ENCODE results near the gene VSTM2L.
"Not testable (repeated sequence)": the region's sequence is repeated elsewhere in the genome, so short reads cannot be mapped to it uniquely, and the experiment has no call there.

Gene VSTM2L, protein sequence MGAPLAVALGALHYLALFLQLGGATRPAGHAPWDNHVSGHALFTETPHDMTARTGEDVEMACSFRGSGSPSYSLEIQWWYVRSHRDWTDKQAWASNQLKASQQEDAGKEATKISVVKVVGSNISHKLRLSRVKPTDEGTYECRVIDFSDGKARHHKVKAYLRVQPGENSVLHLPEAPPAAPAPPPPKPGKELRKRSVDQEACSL

DNA sequence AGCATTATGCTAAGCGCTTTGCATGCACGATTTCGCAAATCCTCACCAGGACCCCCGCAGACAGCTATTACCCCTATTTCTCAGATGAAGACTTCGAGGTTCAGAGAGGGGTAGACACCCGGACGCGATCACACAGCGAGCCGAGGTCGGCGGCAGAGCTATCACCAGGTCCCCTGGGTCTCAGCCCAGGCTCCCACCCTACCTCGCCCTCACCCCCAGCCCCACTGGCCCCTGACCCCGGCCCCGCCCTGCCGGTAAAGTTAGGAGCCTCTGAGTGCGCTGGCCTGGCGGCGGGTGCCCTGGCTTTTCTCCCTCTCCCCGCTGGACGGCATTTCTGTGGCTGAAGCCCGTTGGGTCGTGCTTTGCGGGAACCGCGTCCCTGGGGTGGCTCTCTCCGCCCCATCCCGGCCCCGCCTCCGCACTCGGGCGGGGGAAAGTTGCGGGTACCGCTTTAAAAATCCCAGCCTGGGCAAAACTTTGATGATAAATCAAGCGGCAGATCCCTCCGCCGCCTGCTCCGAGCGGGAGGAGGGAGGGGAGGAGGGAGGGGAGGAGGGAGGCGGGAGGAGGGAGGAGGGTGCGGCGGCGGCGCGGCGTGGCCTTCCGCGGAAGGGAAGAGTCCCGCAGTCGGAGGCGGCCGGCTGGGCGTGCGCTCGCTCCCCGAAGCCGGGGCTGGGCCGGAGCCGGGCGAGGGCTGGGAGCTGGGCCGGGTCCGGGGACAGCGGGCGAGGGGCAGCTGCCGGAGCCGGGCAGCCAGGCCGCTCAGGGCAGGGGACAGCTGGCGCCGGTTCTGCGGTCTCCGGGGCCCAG, at the start of gene VSTM2L:
VSTM2L (plus strand) TSS at position 624 of the 810 bp plus-strand sequence. CDS start 224 bp downstream, outside the sequence.
- peaks cover 50% of the 10 kb centered on the region for H3K27me3 Mint-ChIP-seq (ENCODE audit: low read depth)
- DNase-seq (ENCODE audit: low spot score): no peak
- H3K27ac Mint-ChIP-seq: no peak within 1 kb of the TSS

DNA sequence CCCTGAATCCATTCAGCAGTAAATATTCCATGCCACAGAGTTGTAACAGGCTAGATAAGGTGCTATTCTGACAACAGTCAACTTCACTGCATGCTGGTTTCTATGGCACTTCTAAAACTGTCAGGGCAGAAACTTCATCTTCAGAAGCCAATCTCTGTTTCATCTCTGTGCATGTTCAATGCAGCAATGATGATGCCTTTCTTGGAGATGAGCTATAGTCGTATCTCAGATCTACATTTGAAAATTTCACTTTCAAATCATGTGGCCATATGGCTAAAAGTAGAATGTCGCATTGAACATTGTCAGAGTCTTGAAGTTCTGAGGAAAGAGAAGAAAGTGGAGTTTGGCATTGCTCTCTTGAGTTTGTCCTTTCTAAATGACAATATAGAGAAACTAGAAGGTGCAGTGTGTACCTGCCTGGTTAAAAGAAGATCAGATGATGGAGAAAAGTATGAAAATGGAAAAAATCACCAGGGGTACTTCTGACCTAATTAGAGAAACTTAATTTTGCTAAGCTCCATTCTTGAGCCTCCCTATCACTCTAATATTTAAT, 49.0 kb upstream of the VSTM2L start:
- Mint-ChIP-seq H3K9me3 (no peaks in the 10 kb centered on the region), H3K36me3 (ENCODE audit: low read depth) (peaks cover 12% of the 10 kb centered on the region), H3K4me1 (ENCODE audit: low read depth) (peaks cover 2% of the 10 kb centered on the region), H3K27ac (peak overlapping the region; percentile 4), H3K4me3 (no peak overlapping the region), H3K27me3 (ENCODE audit: low read depth) (no peaks in the 10 kb centered on the region)
- no peak for DNase-seq (ENCODE audit: low spot score)

More for the DNA sequence above, at the start of gene VSTM2L:
- no peaks in the 10 kb centered on the region for H3K9me3 Mint-ChIP-seq
- H3K36me3 Mint-ChIP-seq (ENCODE audit: low read depth): peaks cover 1% of the 10 kb centered on the region
- H3K4me3 Mint-ChIP-seq: peak within 1 kb of the TSS; percentile 69
- peaks cover 5% of the 10 kb centered on the region for H3K4me1 Mint-ChIP-seq (ENCODE audit: low read depth)

DNA sequence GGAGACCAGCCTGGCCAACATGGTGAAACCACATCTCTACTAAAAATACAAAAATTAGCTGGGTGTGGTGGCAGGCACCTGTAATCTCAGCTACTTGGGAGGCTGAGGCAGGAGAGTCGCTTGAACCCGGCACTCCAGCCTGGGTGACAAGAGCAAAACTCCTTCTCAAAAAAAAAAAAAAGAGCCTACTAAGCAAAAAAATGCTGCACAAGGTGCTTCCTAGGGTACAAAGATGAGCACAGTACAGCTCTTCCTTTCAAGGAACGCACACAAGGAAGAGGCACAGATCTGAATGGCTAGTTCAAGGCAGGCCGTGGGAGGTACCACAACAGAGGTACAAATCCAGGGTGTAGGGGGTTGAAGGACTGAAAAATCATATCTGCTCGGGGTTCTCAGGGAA, 46.9 kb upstream of the VSTM2L start:
- H3K27me3 Mint-ChIP-seq (ENCODE audit: low read depth); DNase-seq (ENCODE audit: low spot score); H3K4me1 Mint-ChIP-seq (ENCODE audit: low read depth); H3K9me3 Mint-ChIP-seq; H3K27ac Mint-ChIP-seq; H3K4me3 Mint-ChIP-seq: not testable (repeated sequence)
- peaks cover 13% of the 10 kb centered on the region for H3K36me3 Mint-ChIP-seq (ENCODE audit: low read depth)

DNA sequence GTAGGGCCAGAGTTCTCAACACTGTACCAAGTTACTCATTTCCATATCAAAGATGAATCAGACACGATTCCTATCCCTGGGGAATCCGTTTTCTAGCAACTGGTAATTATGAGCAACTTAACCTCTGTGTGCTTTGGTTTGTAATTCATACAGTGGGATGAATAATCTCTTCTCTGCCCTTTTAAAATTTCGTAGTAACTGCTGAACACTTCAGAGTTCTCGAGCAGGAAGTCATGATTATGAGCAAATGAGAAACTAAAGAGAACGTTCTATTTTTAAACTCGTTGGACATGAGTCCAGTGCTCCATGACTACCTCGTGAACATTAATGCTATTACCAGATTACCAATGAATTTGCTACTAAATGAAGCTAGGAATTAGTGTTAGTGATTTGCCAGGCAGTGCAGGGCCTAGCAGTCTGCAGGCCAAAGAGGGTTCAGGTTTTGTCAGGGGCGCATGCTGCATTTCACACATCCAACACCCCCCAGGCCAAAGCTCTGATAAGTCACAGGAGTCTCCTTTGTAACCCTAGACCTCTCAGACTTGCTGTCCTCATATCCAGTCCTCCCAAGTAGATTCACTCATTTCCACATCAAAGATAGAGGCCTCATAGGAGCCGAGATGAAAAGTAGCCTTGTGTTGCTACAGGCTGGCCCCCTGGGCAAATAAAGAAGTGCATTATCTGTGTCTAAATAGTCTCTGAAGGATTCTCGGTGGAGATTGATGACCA, 45.8 kb upstream of the VSTM2L start:
- Mint-ChIP-seq H3K4me3 (no peak overlapping the region), H3K36me3 (ENCODE audit: low read depth) (peaks cover 13% of the 10 kb centered on the region), H3K27ac (no peak overlapping the region), H3K9me3 (no peaks in the 10 kb centered on the region), H3K27me3 (ENCODE audit: low read depth) (no peaks in the 10 kb centered on the region), H3K4me1 (ENCODE audit: low read depth) (peaks cover 2% of the 10 kb centered on the region)
- no peak for DNase-seq (ENCODE audit: low spot score)

DNA sequence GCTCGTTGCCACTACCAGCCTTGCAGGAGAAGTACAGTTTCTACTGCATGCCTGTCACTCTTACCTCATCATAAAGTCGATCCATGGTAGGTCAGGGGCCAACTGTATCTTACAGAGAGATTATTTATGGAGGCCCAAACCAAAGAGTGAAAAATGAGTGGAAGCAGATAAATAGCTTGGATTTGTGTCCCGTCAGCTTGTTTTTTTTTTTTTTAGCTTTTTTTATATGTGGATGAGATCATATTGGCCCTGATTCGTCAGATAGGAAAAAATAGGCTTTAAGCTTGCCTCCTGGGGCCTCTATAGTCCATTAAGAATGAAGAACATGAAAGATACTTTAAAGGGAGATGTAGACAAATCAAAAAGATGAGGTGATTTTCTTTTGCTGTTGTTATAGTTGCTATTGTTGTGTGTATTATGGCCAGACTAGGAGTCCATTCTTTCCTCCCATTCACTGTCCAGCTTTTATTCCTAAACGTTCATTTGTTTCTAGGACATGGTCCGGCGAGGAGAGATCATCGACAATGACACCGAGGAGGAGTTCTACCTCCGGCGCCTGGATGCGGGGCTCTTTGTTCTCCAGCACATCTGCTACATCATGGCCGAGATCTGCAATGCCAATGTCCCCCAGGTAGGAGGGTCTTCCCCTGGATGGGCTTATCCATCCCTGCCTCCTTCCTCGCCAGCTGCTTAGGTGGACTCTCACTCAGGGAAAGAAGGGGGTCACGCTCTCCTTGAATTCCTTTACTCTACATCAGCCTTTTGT, 43.3 kb upstream of the VSTM2L start:
- no peak overlapping the region for H3K4me3 Mint-ChIP-seq
- no peaks in the 10 kb centered on the region for H3K4me1 Mint-ChIP-seq (ENCODE audit: low read depth)
- H3K9me3 Mint-ChIP-seq: no peaks in the 10 kb centered on the region
- H3K27me3 Mint-ChIP-seq (ENCODE audit: low read depth): no peaks in the 10 kb centered on the region
- H3K27ac Mint-ChIP-seq: no peak overlapping the region
- DNase-seq (ENCODE audit: low spot score): no peak
- H3K36me3 Mint-ChIP-seq (ENCODE audit: low read depth): peaks cover 13% of the 10 kb centered on the region

DNA sequence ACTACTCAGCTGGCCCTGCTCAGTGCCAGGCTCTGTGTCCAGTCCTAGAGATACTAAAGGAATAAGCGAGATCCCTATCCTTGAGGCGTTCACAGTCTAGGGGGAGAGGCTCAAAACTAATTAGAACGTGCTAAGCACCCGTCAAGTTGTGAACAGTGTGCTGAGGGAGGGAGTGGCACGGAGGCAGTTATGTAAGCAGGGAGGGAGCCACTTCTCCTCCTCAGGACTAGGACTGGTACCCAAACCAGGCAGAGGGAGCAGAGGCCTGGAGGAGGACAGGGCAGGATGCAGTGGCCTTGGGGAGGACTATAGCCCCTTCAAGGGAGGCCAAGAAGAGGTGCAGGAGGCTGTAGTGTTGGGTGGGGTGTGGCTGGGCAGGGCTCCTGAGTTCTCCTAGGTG, 39.6 kb upstream of the VSTM2L start:
- H3K27ac Mint-ChIP-seq: no peak overlapping the region
- no peaks in the 10 kb centered on the region for H3K9me3 Mint-ChIP-seq
- H3K4me3 Mint-ChIP-seq: no peak overlapping the region
- no peak for DNase-seq (ENCODE audit: low spot score)
- H3K4me1 Mint-ChIP-seq (ENCODE audit: low read depth): no peaks in the 10 kb centered on the region
- peaks cover 7% of the 10 kb centered on the region for H3K36me3 Mint-ChIP-seq (ENCODE audit: low read depth)
- no peaks in the 10 kb centered on the region for H3K27me3 Mint-ChIP-seq (ENCODE audit: low read depth)

DNA sequence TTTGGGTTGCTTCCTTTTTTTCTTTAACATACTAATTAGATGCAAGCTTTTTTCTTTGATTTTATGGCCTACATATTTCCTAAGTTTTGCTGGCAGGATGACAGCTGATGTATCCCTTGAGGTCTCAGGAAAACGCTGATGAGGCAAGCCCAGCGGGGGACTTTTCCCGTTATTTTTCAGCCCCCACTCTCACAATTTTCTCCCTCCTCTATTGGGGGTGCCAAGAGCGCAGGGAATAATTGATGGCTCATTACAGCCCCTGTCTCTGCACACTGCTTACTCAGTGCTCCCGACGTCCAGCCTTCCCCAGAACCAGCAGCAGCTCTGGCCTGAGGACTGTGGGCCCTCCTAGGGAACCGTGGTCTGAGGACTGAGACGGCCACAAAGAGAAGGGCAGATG, 38.6 kb upstream of the VSTM2L start:
- Mint-ChIP-seq H3K36me3 (ENCODE audit: low read depth) (peaks cover 9% of the 10 kb centered on the region), H3K27ac (no peak overlapping the region), H3K4me1 (ENCODE audit: low read depth) (no peaks in the 10 kb centered on the region), H3K27me3 (ENCODE audit: low read depth) (no peaks in the 10 kb centered on the region), H3K9me3 (no peaks in the 10 kb centered on the region), H3K4me3 (no peak overlapping the region)
- DNase-seq (ENCODE audit: low spot score): no peak

DNA sequence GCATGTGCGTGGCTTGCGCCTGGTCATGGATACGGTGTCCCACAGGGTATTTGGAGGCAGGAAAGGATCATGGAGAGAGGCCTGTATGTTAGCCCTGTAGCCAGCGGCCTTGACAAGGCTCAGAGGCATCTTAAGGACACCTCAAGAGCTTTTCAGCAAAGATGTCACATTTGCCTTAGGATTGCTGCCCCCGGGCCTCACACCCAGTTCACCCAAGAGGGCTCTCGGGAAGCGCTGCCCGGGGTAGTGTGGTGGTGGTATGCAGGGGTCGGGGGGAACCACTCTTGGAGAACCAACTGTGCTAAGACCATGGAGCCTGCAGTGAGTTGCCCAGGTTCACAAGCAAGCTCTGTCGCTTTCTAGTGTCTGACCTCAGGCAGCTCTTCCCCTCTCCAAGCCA, 36.9 kb upstream of the VSTM2L start:
- H3K4me1 Mint-ChIP-seq (ENCODE audit: low read depth): no peaks in the 10 kb centered on the region
- no peaks in the 10 kb centered on the region for H3K9me3 Mint-ChIP-seq
- H3K27ac Mint-ChIP-seq: no peak overlapping the region
- H3K36me3 Mint-ChIP-seq (ENCODE audit: low read depth): peaks cover 4% of the 10 kb centered on the region
- no peak for DNase-seq (ENCODE audit: low spot score)
- no peak overlapping the region for H3K4me3 Mint-ChIP-seq
- H3K27me3 Mint-ChIP-seq (ENCODE audit: low read depth): no peaks in the 10 kb centered on the region

DNA sequence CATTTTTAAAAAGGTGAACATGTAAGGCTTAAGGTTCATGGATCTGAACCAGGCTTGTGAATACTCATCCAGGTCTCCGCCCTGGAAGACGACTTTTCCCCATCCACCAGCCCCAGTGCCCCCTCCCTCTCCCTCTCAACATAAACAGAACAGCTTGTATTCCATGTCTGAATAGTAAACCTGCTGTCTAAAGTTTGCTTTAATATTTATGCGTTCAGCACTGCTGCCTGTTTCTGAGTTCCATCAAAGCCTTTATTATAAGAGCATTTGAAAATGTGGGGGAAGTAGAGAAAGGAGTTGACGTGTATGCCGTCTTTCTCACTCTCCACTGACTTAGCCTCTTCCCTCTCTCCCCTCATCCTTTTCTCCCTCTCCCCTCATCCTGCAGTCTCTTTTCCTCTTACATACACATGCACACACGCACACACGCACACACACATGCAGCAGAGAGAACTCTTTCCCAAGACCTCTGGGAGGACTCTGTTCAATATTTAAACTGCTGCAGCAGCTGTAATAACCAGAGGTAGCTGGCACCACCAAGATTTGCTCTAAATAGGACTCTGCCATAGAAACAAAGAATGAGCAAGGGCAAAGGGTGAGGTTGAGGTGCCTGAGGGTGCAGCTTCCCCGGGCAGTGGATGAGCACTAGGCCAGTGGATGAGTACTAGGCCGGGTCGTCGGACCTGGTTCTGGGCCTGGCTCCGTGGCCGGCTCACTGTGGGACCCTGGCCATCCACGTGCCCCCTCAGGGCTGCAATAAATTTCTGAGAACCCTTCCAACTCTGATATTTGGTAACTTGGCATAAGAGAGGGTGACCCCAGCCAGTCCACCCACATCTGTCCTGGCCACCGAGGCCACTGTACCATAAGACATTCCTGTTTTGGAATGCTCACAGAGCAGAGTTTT, 35.4 kb upstream of the VSTM2L start:
- Mint-ChIP-seq H3K9me3 (no peaks in the 10 kb centered on the region), H3K4me3 (no peak overlapping the region), H3K4me1 (ENCODE audit: low read depth) (no peaks in the 10 kb centered on the region), H3K27me3 (ENCODE audit: low read depth) (no peaks in the 10 kb centered on the region), H3K36me3 (ENCODE audit: low read depth) (peaks cover 4% of the 10 kb centered on the region), H3K27ac (no peak overlapping the region)
- no peak for DNase-seq (ENCODE audit: low spot score)

DNA sequence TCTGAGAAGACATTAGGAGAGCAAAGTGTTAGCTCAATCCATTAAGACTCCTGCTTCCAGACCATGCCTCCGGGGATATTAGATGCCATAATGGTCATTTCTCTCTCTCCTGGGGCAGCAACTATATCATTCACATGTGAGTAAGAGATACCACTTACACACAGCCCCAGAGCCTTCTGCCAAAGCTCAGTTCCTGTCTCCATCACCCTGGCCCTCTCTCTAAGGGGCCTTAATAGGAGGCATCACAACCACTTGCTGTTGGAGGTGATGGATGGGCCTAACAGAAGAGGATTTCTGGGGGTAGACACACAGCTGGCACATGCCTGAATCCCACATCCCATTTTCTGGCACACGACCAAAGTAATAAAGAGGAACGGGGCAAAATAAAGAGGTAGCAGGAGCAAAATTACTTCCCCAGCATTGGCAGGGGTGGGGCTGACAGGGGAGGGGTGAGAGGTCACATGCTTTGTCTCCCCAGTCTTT, 34.0 kb upstream of the VSTM2L start:
- Mint-ChIP-seq H3K4me1 (ENCODE audit: low read depth) (no peaks in the 10 kb centered on the region), H3K27ac (peak overlapping the region; percentile 58), H3K4me3 (no peak overlapping the region), H3K36me3 (ENCODE audit: low read depth) (peaks cover 3% of the 10 kb centered on the region), H3K9me3 (no peaks in the 10 kb centered on the region), H3K27me3 (ENCODE audit: low read depth) (no peaks in the 10 kb centered on the region)
- no peak for DNase-seq (ENCODE audit: low spot score)

DNA sequence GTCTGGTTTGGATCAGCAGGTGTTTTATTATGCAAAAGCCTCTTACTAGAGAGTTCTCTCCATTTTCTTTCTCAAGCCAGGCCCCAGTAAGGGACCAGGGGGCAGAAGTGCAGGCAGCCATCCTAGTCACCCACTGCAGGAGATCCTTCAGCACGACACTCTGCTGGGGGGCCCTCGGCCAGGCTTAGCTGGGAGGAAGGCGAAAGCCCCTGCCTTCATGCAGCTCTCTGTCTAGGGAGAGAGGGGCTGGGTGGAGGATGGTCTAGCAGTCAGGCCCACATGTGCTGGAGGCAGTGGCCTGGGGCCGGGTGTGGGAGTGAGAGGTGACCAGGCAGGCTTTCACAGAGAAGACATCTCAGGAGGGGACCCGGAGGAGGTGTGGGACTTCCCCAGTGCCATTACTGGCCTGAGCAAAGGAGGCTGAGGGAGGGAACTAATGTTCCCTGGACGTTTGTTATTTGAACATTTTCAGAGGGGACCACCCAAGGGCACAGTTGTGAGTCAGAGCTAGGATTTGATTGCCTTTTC, 33.5 kb upstream of the VSTM2L start:
- no peaks in the 10 kb centered on the region for H3K4me1 Mint-ChIP-seq (ENCODE audit: low read depth)
- H3K27ac Mint-ChIP-seq: no peak overlapping the region
- no peaks in the 10 kb centered on the region for H3K9me3 Mint-ChIP-seq

DNA sequence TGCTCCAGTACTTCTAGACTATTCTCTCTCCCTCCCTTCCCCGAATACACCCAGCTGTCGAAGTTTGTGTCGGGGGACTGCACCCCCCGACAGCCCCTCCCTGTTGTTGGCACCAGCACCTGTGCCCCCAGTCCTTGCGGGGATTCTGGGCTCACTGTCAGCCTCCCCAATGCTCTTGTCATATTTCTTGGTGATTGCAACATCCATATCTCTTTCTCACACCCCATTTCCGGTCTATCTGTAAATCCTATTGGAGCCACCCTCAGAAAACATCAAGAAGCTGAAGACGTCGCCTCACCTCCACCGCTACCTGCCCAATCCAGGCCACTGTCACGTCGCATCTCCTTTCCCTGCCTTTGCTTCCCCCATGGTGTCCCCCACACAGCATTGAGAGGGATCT, 32.6 kb upstream of the VSTM2L start:
- H3K27me3 Mint-ChIP-seq (ENCODE audit: low read depth): no peaks in the 10 kb centered on the region
- no peaks in the 10 kb centered on the region for H3K9me3 Mint-ChIP-seq
- no peak for DNase-seq (ENCODE audit: low spot score)
- no peaks in the 10 kb centered on the region for H3K4me1 Mint-ChIP-seq (ENCODE audit: low read depth)
- peaks cover 6% of the 10 kb centered on the region for H3K36me3 Mint-ChIP-seq (ENCODE audit: low read depth)
- no peak overlapping the region for H3K27ac Mint-ChIP-seq
- no peak overlapping the region for H3K4me3 Mint-ChIP-seq

More for the DNA sequence above, 33.5 kb upstream of the VSTM2L start:
- H3K36me3 Mint-ChIP-seq (ENCODE audit: low read depth): peaks cover 6% of the 10 kb centered on the region
- H3K27me3 Mint-ChIP-seq (ENCODE audit: low read depth): no peaks in the 10 kb centered on the region
- no peak overlapping the region for H3K4me3 Mint-ChIP-seq
- DNase-seq (ENCODE audit: low spot score): no peak

Data from T-helper 2 cell treated with Interferon-gamma antibody and Interleukin-4, amounts not matched to agents 5 μg/mL and 100 μg/mL, for 36 hours (primary cell).